HG02938 (cell line): ENCODE results near the gene SLC37A2.
"Not testable (repeated sequence)": the region's sequence is repeated elsewhere in the genome, so short reads cannot be mapped to it uniquely, and the experiment has no call there.

Source experiments
- ATAC-seq: cut with Tn5 transposase; IDR thresholded peaks from one replicate; pipeline ENCODE4 v1.9.1; 2021; ENCODE audit warnings: mild to moderate bottlenecking, moderate library complexity; ENCODE audit not compliant: unreplicated experiment

Gene SLC37A2

DNA sequence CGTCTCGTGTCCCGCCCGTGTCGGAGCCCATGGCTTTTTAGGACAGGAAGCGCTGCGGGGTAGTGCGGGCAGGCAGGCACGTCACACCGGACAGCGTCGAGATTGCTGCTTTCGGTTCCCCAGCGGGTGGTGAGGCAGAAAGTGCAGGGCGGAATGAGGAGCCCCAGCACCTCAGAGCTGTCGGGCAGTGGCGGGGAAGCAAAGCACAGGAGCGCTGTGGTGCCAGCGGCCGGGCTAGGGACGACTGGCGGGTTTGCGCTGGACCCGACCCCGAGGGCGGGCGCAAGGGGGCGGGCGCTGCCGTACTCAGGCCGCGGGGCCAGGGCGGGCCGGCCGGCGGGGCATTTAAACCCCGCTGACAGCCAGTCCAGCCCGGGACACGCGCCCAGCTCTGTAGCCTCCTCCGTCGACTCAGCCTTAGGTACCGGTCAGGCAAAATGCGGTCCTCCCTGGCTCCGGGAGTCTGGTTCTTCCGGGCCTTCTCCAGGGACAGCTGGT, at the start of gene SLC37A2:
Gene SLC37A2, plus strand, starts transcription at position 375 of the 498 bp plus-strand sequence. Its CDS starts 63 bp downstream, at position 438.
- ATAC-seq = peak; percentile 88

DNA sequence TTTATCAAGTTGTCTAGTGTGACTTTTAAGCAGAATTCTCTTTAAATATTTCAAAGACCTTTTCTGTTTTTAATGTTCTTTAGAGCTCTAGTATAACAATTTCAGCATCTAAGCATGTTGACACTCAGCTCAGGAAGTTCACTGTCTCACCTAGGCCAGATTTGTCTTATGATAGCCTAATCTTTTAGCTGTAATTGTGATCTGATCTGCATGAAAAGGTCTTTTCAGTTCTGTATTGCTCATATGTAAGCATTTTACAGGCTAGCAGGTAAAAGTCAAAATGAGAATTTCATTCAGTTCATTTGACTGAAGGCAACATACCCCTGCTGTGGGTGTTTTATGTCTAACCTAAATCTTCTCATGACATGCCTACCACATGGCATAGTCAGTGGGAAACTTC, 46.7 kb upstream of the SLC37A2 start:
- ATAC-seq = no peak

DNA sequence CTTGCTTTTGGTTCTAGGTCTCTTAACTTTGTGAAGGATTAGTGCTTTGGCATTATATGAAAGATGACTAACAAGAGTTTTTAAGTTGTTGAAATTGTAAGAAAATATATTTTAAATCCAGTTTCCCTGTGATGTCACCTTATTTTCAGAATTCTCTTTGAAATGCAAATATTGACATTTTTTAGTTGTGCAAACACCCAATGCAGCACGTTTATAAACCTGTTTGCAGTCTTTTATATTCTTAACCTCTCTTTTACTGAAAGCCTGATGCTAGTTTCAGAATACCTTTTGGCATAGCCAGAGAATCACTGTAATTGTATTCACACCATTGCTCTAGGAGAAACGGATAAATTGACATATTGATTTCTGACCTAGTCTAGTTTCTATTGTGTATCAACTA, 42.8 kb upstream of the SLC37A2 start:
- no peak for ATAC-seq

DNA sequence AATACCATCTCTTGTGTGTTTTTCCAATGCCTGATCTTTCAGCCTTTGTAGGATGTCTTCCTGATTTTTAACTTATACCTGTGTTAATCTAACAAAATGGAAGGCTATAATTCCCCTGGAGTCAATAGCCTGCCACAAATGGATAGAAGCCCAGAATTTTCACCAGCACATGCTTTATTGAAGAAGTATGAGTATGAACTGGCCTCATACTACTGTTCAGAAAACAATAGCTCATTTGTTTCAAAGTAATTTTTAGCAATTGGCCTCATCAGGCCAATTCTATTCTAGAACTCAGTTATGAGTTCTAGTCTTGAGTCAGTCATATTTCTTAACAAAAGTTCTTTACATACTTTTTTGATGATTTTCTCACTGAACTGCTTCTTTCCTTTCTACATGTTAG, 40.6 kb upstream of the SLC37A2 start:
- no peak for ATAC-seq

DNA sequence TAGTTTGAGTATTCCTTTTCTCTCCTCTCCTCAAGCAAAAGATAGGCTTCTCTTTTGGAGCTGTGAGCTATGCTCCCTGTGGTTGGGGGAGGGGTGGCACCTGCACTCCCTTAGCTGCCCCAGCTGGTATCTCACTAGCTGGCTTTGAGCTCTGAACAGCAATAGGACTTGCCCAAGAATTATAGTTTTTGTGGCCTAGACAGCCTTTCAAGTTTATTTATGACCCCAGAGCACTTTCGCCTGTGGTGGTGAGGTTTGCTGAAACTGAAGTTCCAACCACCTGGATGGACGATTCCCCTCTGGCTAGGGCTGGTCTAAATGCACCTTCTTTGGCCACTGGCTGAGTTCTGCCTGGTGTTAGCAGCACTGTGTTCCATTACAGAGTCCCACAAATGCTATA, 37.1 kb upstream of the SLC37A2 start:
- ATAC-seq = no peak

DNA sequence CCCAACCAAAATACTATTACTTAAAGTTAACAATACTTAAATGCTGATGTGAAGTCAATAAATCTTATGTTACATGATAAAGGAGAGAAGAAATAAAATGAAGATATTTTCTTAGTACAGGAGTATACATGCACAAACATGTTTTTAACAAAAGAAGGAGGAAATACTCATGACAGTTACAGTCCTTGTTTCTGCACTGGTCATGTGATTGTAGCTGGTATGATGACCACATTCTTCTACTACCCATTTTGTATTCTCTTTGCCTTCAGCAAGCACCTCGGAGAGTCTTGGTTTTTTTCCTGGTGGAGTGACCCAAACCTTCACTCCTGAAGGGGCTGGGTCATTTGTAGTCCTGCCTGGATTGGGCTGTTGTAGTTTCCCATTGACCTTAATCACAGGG, 33.7 kb upstream of the SLC37A2 start:
- not testable (repeated sequence) for ATAC-seq

DNA sequence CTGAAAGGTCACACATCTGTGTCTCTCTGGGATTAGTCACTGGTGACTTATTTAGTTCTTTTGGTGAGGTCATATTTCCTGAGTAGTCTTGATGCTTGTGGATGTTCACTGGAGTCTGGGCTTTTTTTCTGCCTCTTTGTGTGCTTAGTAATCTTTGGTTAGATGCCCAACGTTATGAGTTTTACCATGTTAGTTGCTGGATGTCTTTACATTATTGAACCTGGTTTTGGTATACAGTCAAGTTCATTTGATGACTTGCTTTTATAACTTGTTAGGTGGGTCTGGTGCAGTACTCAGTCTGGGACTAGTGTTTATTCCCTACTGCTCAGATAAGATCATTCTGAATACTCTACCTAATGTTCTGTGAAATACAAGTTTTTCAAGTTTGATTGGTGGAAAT, 26.2 kb upstream of the SLC37A2 start:
- ATAC-seq = no peak

DNA sequence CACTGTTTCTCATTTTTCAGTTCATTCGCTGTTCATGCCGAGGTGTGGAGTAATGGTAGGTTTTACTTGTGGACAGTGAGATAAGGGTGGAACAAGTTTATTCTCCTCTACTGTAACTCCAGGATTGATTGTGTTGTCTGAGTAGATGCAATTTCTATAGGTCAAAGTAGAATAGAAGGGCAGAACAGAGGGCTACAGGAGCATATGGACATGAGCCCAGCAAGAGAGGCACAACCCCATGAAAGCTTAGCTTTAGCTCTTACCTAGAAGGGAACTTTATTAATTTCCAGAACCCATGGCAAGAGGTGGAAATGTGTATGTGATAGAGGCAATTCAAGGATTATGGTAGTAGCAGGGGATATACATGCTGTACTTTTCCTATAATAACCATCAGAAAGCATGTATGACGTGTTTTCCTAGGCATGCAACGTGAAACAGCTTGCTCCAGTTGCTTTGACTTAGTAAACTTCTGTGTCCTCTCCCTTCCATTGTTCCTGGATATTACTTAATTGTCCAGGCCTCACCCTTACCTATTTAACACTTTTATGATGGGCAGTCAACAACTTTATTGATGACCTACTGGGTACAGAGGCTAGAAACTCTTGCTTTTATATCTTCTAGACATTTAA, 13.8 kb upstream of the SLC37A2 start:
- ATAC-seq = no peak

DNA sequence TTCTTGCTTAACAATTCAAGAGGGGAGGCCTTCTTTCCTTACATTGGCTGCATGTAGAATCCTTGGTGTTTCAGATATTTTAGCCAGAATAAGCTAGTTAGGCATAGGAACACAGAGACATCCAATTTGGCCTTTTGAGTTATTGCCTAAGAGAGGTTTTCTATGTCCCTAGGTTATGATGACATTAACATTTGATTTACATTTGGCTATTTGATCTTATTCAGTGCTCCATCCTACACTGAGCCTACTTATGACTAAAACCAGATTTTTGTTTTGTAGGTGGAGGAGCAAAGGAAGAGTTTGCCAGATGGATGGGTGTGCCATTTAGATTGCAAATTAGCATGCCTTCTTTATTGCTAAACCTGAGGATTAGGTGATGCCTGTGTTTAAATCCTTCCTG, 11.1 kb upstream of the SLC37A2 start:
- ATAC-seq = no peak

DNA sequence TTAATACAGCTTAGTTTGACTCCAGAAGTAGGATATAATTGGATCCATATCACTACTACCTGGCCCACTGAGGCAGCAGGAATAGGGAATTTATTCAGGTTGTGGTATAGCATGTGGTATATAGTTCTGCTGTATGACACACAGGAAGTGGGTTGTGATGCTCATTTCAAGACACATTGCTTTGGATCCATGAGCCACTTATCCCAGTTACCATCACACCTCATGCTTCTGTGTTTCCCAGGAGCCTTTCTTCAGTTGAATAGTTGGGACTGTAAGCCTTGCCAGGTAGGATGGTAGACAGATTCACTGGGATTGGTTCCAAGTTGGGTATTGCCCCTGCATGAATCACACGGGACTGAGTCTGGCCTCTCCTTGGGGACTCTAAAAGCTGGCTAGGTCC, 9.9 kb upstream of the SLC37A2 start:
- no peak for ATAC-seq

DNA sequence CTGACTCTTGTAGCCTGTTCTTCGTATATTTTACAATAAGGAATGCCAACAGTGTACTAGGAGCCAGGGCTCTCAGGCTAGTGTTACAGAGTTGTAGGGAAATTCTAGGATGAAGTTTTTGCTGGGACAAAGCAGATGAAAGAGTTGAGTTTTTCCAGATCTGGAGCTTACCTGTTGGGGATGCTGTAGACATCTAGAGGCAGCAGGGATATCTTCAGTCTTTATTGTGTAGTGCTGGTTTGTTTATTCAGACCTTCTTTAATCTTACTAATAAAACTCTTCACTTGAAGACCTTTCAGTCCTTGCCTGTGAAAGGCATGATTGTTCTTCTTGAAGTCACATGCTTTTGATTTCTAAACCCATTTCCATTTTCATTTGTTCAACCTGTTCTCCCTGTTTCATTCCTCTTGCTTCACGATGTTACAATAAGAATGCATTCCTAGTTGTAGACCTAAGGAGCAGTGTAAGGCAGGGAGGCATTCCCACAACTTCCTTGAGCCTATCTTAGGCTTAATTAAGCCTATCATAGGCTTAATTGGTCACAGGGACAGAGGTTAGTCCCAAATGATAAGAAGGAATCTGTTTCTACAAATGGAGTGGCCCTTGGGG, 7.9 kb upstream of the SLC37A2 start:
- ATAC-seq = no peak

DNA sequence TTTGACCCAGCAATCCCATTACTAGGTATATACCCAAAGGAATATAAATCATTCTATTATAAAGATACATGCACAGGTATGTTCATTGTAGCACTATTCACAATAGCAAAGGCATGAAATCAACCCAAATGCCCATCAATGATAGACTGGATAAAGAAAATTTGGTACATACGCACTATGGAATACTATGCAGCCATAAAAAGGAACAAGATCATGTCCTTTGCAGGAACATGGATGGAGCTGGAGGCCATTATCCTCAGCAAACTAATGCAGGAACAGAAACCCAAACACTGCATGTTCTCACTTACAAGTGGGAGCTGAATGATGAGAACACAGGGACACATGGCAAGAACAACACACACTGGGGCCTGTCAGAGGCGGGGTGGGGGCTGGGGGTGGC, 7.0 kb upstream of the SLC37A2 start:
- not testable (repeated sequence) for ATAC-seq

DNA sequence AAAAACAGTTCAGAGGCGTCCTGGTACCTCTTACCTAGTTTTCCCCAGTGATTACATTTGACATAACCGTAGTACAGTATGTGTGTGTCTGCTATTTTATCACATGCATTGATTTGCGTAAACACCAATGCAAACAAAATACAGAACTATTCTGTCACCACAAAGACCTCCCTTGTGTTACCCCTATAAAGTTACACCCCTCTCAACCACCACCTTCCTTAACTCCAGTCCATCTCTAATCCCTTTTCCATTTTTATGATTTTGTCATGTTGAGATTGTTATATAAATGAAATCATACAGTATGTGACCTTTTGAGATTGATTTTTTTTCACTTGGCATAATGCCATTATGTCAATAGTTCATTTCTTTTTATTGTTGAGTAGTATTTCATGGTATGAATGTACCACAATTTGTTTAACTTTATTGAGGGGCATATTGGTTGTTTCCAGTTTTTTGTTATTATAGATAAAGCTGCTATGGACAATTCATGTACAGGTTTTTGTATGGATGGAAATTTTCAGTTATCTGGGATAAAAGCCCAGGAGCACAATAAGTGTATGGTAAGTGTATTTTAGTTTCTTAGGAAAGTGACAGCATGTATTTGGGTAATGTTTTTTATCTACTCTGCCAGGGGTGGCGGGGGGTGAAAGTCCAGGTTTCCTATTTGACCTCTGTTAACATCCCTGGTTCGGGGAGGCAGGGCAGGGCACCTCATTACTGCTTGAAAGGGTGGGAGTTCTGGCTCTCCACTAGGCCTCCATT, 6.0 kb upstream of the SLC37A2 start:
- no peak for ATAC-seq

DNA sequence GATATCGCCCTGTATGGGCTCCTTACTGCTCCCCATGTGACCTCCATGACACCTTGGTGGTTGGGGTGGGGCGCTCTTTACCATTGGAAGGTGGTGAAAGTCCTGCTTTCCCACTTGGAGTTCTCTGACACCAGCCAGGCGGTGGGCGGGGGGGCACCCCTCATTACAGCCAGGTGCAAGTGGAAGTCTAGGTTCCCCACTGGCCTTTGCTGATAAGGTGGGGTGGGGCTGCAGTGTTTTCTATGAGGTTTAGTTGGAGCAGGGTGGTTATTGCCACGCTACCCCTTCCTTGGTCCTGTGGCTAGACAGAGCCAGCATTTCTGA, 5.5 kb upstream of the SLC37A2 start:
- no peak for ATAC-seq

DNA sequence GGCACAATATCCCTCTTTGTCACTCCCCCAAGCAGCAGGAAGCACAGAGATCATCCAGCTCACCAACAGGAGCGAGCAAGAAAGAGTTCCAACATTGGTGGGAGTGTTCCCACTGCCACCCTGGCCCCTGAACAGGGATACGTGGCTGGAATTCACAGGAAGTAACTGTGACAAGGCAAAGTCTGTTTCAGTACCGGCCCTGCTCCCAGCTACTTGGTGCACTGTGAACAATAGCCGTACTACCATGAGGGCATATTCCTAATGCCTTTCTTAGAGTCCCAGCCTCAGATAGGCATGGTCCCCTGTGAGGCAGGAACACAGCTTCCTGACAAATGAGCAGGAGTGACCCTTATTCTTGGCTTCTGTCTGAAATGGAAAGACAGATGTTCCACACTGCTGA, 1.8 kb upstream of the SLC37A2 start:
- no peak for ATAC-seq

DNA sequence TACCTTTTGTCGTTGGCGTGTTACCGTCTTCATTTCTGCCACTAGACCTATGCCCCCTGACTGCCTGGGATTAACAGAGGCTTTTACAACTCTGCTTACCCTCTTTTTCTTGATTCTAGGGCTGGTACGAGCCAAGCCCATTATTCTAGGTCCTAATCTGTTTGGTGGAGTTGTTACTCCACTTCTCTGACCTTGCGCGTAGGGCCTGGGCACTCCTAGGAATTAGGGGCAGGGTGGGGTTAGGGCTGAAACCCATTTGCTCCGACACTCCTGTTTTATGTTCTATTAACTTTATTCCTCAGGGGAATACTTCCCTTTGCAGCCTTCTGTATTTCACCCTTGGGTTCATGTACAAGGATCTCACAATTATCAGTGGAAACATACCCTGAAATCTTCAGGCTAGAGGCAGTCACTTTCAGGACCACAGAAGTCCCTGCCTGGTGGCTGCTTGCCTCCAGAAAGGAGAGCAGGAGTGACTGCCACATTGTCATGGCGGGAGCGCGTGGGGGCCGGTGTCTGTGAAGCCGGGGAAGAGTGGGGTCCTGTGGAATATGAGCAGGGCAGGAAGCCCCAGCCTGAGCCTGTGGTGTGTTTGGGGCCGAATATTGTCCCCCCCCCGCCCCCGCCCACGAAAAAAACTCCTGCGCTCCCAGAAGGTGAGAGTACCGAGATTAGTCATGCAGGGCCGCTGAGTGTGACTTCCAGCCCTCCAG, 731 bp upstream of the SLC37A2 start:
- peak; percentile 3 for ATAC-seq

DNA sequence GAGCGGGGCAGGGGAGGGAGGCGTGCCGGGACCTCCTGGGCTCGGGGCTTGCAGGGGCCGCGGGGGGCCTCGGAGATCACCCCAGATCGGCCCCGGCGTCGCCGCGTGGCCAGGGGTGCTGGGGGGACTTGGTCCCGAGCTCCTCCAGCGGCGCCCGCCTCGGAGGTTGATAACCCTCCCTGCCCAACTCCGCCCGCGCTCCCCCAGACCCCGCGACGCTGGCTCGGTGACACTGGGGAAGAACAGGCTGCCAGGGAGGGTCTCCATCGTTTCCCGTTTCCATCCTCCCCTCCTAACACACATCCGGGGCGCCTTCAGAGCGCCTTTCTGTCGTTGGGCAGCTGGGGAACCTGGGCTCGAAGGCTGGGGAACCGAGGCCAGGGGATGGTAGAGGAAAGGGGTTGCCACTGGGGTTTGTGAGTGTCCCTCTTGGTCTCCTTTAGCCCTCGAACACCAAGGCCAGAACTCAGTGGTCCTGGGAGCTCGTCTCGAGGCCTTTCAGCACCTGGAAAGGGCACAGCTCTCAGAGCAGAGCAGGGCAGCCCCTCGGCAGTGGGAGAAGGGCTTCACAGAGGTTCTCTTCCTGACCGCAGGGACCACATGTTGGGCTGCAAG, 431 bp downstream of the SLC37A2 start:
- ATAC-seq = peak; percentile 23

DNA sequence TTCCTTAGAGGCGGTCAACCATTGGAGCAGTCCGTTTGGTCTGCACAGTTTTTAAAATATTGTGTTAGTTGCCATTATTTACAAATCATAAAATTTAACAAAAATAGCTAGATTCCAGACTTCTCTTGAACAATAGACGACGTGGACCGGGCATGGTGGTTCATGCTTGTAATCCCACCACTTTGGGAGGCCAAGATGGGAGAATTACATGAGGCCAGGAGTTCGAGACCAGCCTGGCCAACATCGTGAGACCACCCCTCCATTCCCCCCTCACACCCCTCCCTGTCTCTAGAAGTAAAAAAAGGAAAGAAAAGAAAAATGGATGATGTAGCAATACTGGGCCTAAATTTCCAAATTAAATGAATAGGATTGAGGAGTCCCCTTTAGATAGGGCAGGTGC, 965 bp downstream of the SLC37A2 start:
- ATAC-seq = no peak

DNA sequence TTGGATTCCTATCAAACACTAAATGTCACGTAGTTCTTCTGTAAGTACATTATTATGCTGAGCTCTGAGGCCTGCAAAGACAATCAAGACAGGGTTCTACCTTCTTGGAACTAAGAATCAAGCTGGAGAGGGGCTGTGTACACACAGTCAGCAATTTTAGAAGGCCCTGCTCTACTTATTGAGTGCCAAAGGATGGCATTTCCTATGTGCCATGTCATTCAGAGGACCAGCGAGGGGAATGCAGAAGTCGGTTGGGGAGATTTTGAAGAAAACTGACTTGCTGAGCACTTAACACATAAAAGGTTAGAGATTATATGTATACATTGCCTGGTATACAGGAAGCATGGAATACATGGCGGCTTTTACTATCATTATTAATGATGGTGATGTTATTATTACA, 5.3 kb downstream of the SLC37A2 start:
- no peak for ATAC-seq

DNA sequence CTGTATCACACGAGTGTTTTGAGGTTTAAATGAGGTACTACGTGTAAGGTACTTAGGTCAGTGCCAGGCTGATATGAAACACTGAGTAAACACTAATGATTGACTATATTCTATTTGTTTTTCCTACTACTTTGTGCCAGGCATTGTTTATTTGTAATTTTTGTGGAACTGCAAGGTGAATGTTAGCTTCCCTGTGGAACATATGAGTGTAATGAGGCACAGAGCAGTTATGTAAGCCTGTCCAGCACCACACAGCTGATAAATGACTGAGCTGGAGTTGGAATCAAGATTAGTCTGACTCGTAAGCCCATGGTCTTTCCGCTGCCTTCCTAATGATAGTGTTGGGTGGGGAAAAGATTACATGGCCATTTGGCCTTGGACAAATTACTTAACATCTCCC, 5.9 kb downstream of the SLC37A2 start:
- no peak for ATAC-seq

DNA sequence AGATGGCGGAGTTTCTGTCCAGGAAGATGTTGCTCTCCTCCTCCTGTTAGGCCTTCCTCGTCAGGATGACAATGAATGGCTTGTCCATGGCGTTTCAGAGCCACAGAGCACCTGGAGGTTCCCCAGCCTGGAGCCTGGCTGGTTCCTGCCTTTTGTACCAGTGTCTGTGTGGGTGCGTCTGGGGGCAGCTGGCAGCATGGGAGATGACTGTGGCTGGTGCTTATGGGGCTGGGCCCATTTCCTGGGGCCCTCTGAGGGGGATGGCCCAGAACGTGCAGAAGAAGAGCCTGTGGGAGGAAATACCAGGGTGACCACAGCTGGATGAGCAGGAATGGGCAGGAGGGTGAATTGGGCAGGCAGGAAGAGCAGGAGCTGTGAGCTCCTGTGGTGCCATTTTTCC, 6.7 kb downstream of the SLC37A2 start:
- no peak for ATAC-seq
